Kidney (tissue), 14 donors: ENCODE measurements around the gene CPS1. TPM values are rescaled to one million over a fixed set of nuclear protein-coding genes. Genes with fewer than 3 reads are reported as not detected.

Experiments
- DNase-seq, 5 donors: peaks; one replicate each; pipeline ENCODE4 v3.0.0-alpha.2; 2013 to 2020
- FAIRE-seq: peaks from 2 replicates; lab custom pipeline; 2012; peaks lifted over from hg19 to GRCh38; lab: Jason Lieb, UNC
- H3K27ac ChIP-seq, 2 donors: one replicate each; pipeline ENCODE4 v1.7.0; 2013; ENCODE audit warnings: low read depth in 2 of 2, low read length in 2 of 2, inconsistent platforms in 1 of 2
- H3K27me3 ChIP-seq: one replicate; pipeline ENCODE4 v1.7.1; 2013; ENCODE audit warnings: low read length, inconsistent platforms; ENCODE audit not compliant: control insufficient read depth, insufficient read depth
- H3K36me3 ChIP-seq, 3 donors: one replicate each; pipeline versions ENCODE4 v1.7.0 to v1.7.1; 2013; ENCODE audit warnings: low read length in 3 of 3, control low read depth in 1 of 3, inconsistent platforms in 1 of 3; ENCODE audit not compliant: insufficient read depth in 3 of 3, control insufficient read depth in 2 of 3
- H3K4me1 ChIP-seq, 3 donors: one replicate each; pipeline versions ENCODE4 v1.7.0 to v1.7.1; 2013; ENCODE audit warnings: low read length in 3 of 3, inconsistent platforms in 1 of 3, low read depth in 1 of 3; ENCODE audit not compliant: control insufficient read depth in 2 of 3, insufficient read depth in 2 of 3
- H3K4me3 ChIP-seq, 3 donors: one replicate each; pipeline versions ENCODE4 v1.7.0 to v1.8.1; 2013; ENCODE audit warnings: low read length in 3 of 3, control low read depth in 1 of 3, inconsistent platforms in 1 of 3
- H3K9ac ChIP-seq, 3 donors: one replicate each; pipeline versions ENCODE4 v1.7.0 to v1.7.1; 2013; ENCODE audit warnings: low read length in 3 of 3, control low read depth in 1 of 3, inconsistent platforms in 1 of 3
- H3K9me3 ChIP-seq, 3 donors: one replicate each; pipeline versions ENCODE4 v1.7.0 to v1.7.1; 2013; ENCODE audit warnings: low read length in 3 of 3, control low read depth in 1 of 3, inconsistent platforms in 1 of 3; ENCODE audit not compliant: control insufficient read depth in 2 of 3, insufficient read depth in 1 of 3
- CTCF ChIP-seq: IDR thresholded peaks from 3 replicates; pipeline ENCODE4 v1.5.1; 2012; ENCODE audit warnings: mild to moderate bottlenecking, moderate library complexity, borderline replicate concordance; ENCODE audit not compliant: insufficient read depth; ENCODE audit errors: extremely low read depth
- intact Hi-C: fragments of 100-400 bp; cut with DNase I; formaldehyde crosslinking; loops from one replicate; pipeline ENCODE4 v1.11.1; 2022
- polyA plus RNA-seq: library from polyadenylated mRNA; stranded (reverse); fragments of 350-450 nt; fragmentation: Illumina TruSeq; extraction: RNeasy Lipid Tissue Mini Kit (QIAGEN cat#74804); gene quantifications from one replicate; pipeline ENCODE4 v1.2.3, GENCODE V29; 2014; ENCODE audit warnings: low read depth, low replicate concordance; ENCODE audit not compliant: insufficient read depth
- total RNA-seq: library from RNA; stranded (reverse); fragmentation: NEBNext Ultra II Directional; extraction: Animal tissue kit (Norgen Biotek cat#: 25700); gene quantifications from one replicate; pipeline ENCODE4 v1.2.1, GENCODE V29; 2021
- donor health status: control.
- donor health status: control.
- donor health status: control.
- donor health status: control.
- donor health status: control.
- donor health status: DM: yes; HTN: yes; CAD: no.
- donor health status: Normal renal cell carcinoma (clear cell type).

The CPS1 gene
- total and polyA plus RNA-seq, 2 donors from 2014 or later: 6.7 TPM

GRCh38 chr2:210591663-210592062, 35.3 kb downstream of the CPS1 start:
- TF ChIP-seq CTCF: no peak
- Histone ChIP-seq H3K27ac (no peak overlapping the region), H3K9ac (no peak overlapping the region), H3K4me3 (no peak overlapping the region), H3K9me3 (no peaks in the 10 kb centered on the region), H3K36me3 (no peaks in the 10 kb centered on the region), H3K27me3 (no peaks in the 10 kb centered on the region), H3K4me1 (no peaks in the 10 kb centered on the region)
- DNase-seq (no peak), FAIRE-seq (no peak)
- intact Hi-C loops: no loop called here

- H3K27ac ChIP-seq: no peak overlapping the region
- no peaks in the 10 kb centered on the region for H3K36me3 ChIP-seq
- no peaks in the 10 kb centered on the region for H3K4me1 ChIP-seq
- H3K9me3 ChIP-seq: no peaks in the 10 kb centered on the region
- no peak for TF ChIP-seq CTCF
- H3K27me3 ChIP-seq: no peaks in the 10 kb centered on the region
- DNase-seq: no peak
- no peak for FAIRE-seq
- intact Hi-C loops: no loop called here
- no peak overlapping the region for H3K4me3 ChIP-seq
- no peak overlapping the region for H3K9ac ChIP-seq
Measured at GRCh38 chr2:210592726-210593125, 36.3 kb downstream of the CPS1 start.

- FAIRE-seq: no peak
- intact Hi-C loops: no loop called here
Measured at GRCh38 chr2:210593166-210593565, 36.8 kb downstream of the CPS1 start.

More at GRCh38 chr2:210593166-210593565, 36.8 kb downstream of the CPS1 start:
- no peaks in the 10 kb centered on the region for H3K4me1 ChIP-seq
- H3K9ac ChIP-seq: no peak overlapping the region
- H3K27me3 ChIP-seq: no peaks in the 10 kb centered on the region
- no peak overlapping the region for H3K27ac ChIP-seq
- no peak overlapping the region for H3K4me3 ChIP-seq
- no peaks in the 10 kb centered on the region for H3K36me3 ChIP-seq
- no peaks in the 10 kb centered on the region for H3K9me3 ChIP-seq
- DNase-seq: no peak
- TF ChIP-seq CTCF: no peak
